K562 (cell line): ENCODE measurements around the gene STARD13. TPM values are rescaled to one million over a fixed set of nuclear protein-coding genes. Genes with fewer than 3 reads are reported as not detected.

Source experiments
- ATAC-seq: fragments of 200-7000 bp; cut with Tn5 transposase; 3 replicates; pipeline ENCODE4 v1.9.1; 2020; ENCODE audit warnings: moderate library complexity
- BruUV-seq: library from RNA; stranded (reverse); fragments of 400-500 nt; replicated peaks from 2 replicates; lab custom pipeline; 2021; lab: Mats Ljungman, UMichigan
- CTCF ChIA-PET: fragments of 300-600 bp; formaldehyde crosslinking; extraction: SDS; loops from one replicate; lab custom pipeline; 2021; ENCODE audit warnings: low intra/inter-chr PET ratio; lab: Yijun Ruan, JAX
- POLR2A ChIA-PET: fragments of 300-600, 350-650 bp; sonication (Branson Sonifier 250); formaldehyde crosslinking; extraction: SDS; loops from one replicate; lab custom pipeline; 2021; ENCODE audit warnings: antibody characterized with exemption, inconsistent platforms; lab: Yijun Ruan, JAX
- DNase-seq, 4 experiments: peaks; one replicate each; pipeline versions ENCODE4 v3.0.0 to v3.0.0-alpha.2; 2011 to 2018; ENCODE audit warnings: low spot score in 3 of 4, mixed read lengths in 3 of 4; ENCODE audit errors: extremely low read depth in 1 of 4
- FAIRE-seq: peaks from 2 replicates; lab custom pipeline; 2011; peaks lifted over from hg19 to GRCh38; lab: Jason Lieb, UNC
- H2AFZ ChIP-seq: 2 replicates; pipeline ENCODE4 v1.6.0; 2011; ENCODE audit warnings: low read depth, low read length, control low read depth, inconsistent platforms
- H3K27ac ChIP-seq: fragments of 200-600 bp; 3 replicates; pipeline ENCODE4 v1.8.0; 2011; ENCODE audit warnings: low read depth, mild to moderate bottlenecking, control low read depth, inconsistent platforms, low read length, moderate library complexity, mixed read lengths; ENCODE audit errors: extremely low read depth
- H3K27me3 ChIP-seq, 2 experiments: fragments of 300-600 bp in 1 of 2; 2 replicates in 1 of 2; 3 replicates in 1 of 2; pipeline versions ENCODE4 v1.6.0 to v1.8.0; 2011; ENCODE audit warnings: inconsistent platforms in 2 of 2, low read length in 2 of 2, mild to moderate bottlenecking in 1 of 2, mixed read lengths in 1 of 2, moderate library complexity in 1 of 2; ENCODE audit not compliant: control insufficient read depth in 2 of 2, insufficient read depth in 2 of 2
- H3K36me3 ChIP-seq: fragments of 300-600 bp; 3 replicates; pipeline ENCODE4 v1.8.0; 2011; ENCODE audit warnings: mild to moderate bottlenecking, low read length, inconsistent platforms; ENCODE audit not compliant: control insufficient read depth, insufficient read depth
- H3K4me1 ChIP-seq, 2 experiments: fragments of 200-600 bp in 1 of 2; replicated peaks in 1 of 2; 2 replicates in 1 of 2; 3 replicates in 1 of 2; pipeline versions ENCODE4 v1.5.1 to v1.8.0; 2011; ENCODE audit warnings: inconsistent platforms in 2 of 2, low read length in 2 of 2, mild to moderate bottlenecking in 1 of 2, mixed read lengths in 1 of 2, moderate library complexity in 1 of 2; ENCODE audit not compliant: control insufficient read depth in 2 of 2, insufficient read depth in 2 of 2
- H3K4me2 ChIP-seq: 2 replicates; pipeline ENCODE4 v1.6.1; 2011; ENCODE audit warnings: low read length, control low read depth, inconsistent platforms, mixed read lengths; ENCODE audit not compliant: insufficient read depth
- H3K4me3 ChIP-seq: fragments of 200-600 bp; sonication (generic), shearing (Covaris generic); 2 replicates; pipeline ENCODE4 v1.5.1; 2016; ENCODE audit warnings: control low read depth, inconsistent platforms
- H3K79me2 ChIP-seq: fragments of 200-600 bp; 3 replicates; pipeline ENCODE4 v1.8.0; 2011; ENCODE audit warnings: low read length, inconsistent platforms; ENCODE audit not compliant: control insufficient read depth, insufficient read depth
- H3K9ac ChIP-seq, 2 experiments: 2 replicates each; pipeline versions ENCODE4 v1.6.0 to v1.6.1; 2011; ENCODE audit warnings: low read depth in 2 of 2, low read length in 2 of 2, control low read depth in 1 of 2, inconsistent platforms in 1 of 2, mild to moderate bottlenecking in 1 of 2, mixed read lengths in 1 of 2; ENCODE audit not compliant: insufficient read depth in 1 of 2
- H3K9me1 ChIP-seq: one replicate; pipeline ENCODE4 v1.6.0; 2011; ENCODE audit warnings: inconsistent platforms, mild to moderate bottlenecking, low read length, moderate library complexity; ENCODE audit not compliant: control insufficient read depth, insufficient read depth
- H3K9me3 ChIP-seq: replicated peaks from 2 replicates; pipeline ENCODE4 v1.5.1; 2011; ENCODE audit warnings: low read depth, low read length, inconsistent platforms; ENCODE audit not compliant: control insufficient read depth, insufficient read depth
- H4K20me1 ChIP-seq: replicated peaks from 2 replicates; pipeline ENCODE4 v1.6.1; 2011; ENCODE audit warnings: low read length, inconsistent platforms, mixed read lengths; ENCODE audit not compliant: control insufficient read depth, insufficient read depth
- GTF2F1 ChIP-seq: IDR thresholded peaks from 2 replicates; pipeline ENCODE4 v1.6.1; 2011; ENCODE audit warnings: low read depth, low read length, improper control_type of control experiment
- IRF1 ChIP-seq: sonication (generic); formaldehyde crosslinking; IDR thresholded peaks from 2 replicates; pipeline ENCODE4 v1.8.0; 2022; ENCODE audit warnings: missing genetic modification reagents, mild to moderate bottlenecking, borderline replicate concordance
- MYC ChIP-seq, 2 experiments: fragments of 250-450 bp in 1 of 2; sonication (Bioruptor Pico) in 1 of 2; IDR thresholded peaks; 2 replicates each; pipeline versions ENCODE4 v1.5.1 to v1.6.1; 2012 to 2021; ENCODE audit warnings: low read depth in 2 of 2, borderline replicate concordance in 1 of 2, improper control_type of control experiment in 1 of 2, low read length in 1 of 2, mild to moderate bottlenecking in 1 of 2, moderate library complexity in 1 of 2
- NR0B1 ChIP-seq: fragments of 450-650 bp; IDR thresholded peaks from one replicate; pipeline ENCODE4 v1.6.1; 2018; ENCODE audit warnings: mild to moderate bottlenecking, moderate library complexity; ENCODE audit not compliant: partially characterized antibody
- WGBS: fragments of 100-300 bp; shearing (Covaris generic); methylation state at CpG from one replicate; pipeline ENCODE4 v1.1.6; 2016; ENCODE audit warnings: low coverage, mixed read lengths; ENCODE audit not compliant: insufficient coverage; ENCODE audit errors: missing lambda C conversion rate; 5-methylcytosine and 5-hydroxymethylcytosine counted together
- in situ Hi-C: fragments of 300-500 bp; cut with MboI; formaldehyde crosslinking; loops from 4 replicates; pipeline ENCODE4 v1.15.0; 2018; ENCODE audit warnings: inconsistent platforms, mixed read lengths
- intact Hi-C: fragments of 100-400 bp; cut with micrococcal nuclease; formaldehyde crosslinking; loops from 2 replicates; pipeline ENCODE4 v1.14.2; 2022
- polyA plus RNA-seq, 8 experiments: library from polyadenylated mRNA; depleted of rRNA in 4 of 8; stranded (reverse) in 5 of 8; unstranded in 3 of 8; fragments of >200 nt; fragmentation: Nextera tagmentation in 2 of 8; fragmentation: Illumina TruSeq in 1 of 8; extraction: Ambion mirVana in 2 of 8; extraction: Trizol in 1 of 8; gene quantifications; 2 replicates each; pipeline versions ENCODE4 v1.2.1 to v1.2.3, GENCODE V29; 2011 to 2014; ENCODE audit warnings: inconsistent platforms in 1 of 8, missing spikeins in 1 of 8
- total RNA-seq, 7 experiments: library from RNA; depleted of rRNA in 6 of 7; stranded (reverse); fragments of >200 nt in 6 of 7; fragmentation: Illumina TruSeq in 2 of 7; extraction: Trizol in 2 of 7; gene quantifications; 2 replicates each; pipeline versions ENCODE4 v1.2.1 to v1.2.3, GENCODE V29; 2011 to 2021; ENCODE audit warnings: low replicate concordance in 1 of 7

STARD13 gene
- total and polyA plus RNA-seq, 9 of the 15 experiments (the other 6 are each of a cell fraction or from before 2014, with no cell fraction given): 0.11 TPM; not detected in 8

- Histone ChIP-seq H3K9ac (no peak overlapping the region), H3K4me2 (no peak overlapping the region), H3K4me1 (no peaks in the 10 kb centered on the region), H3K27ac (no peak overlapping the region), H3K9me1 (no peaks in the 10 kb centered on the region), H3K9me3 (no peaks in the 10 kb centered on the region)
- CTCF ChIA-PET: no interaction called here
- no peak for FAIRE-seq
- no TSS peak for BruUV-seq
- POLR2A ChIA-PET: no interaction called here
- 0% methylated on average over 3 of the region's 3 CpGs for WGBS
- TF ChIP-seq IRF1 (CRISPR knock-in tag) (no peak), GTF2F1 (no peak), NR0B1 (no peak), MYC (IDR thresholded peaks at IDR 0.05; ENCODE audit: low read depth, low read length) (no peak), MYC (CRISPR knock-in tag; IDR thresholded peaks at IDR 0.05; ENCODE audit: borderline replicate concordance, low read depth) (no peak)
- TF ChIP-seq, all 486 proteins: peak for 0
- Histone ChIP-seq H3K27me3 (no peaks in the 10 kb centered on the region), H3K36me3 (no peaks in the 10 kb centered on the region), H2AFZ (no peak overlapping the region), H3K4me3 (no peak overlapping the region), H3K79me2 (no peaks in the 10 kb centered on the region), H4K20me1 (no peaks in the 10 kb centered on the region)
- in situ Hi-C loops: no loop called here
- intact Hi-C loops: no loop called here
- DNase-seq (no peak), ATAC-seq (no peak)
These were observed 79.1 kb downstream of the STARD13 start for GRCh38 chr13:33206425-33206824.
